Transverse colon (tissue), 4 donors: ENCODE measurements around the gene VPS4B. TPM values are rescaled to one million over a fixed set of nuclear protein-coding genes. Genes with fewer than 3 reads are reported as not detected.

Experiments used
- DNase-seq: peaks from one replicate; pipeline ENCODE4 v3.0.0-alpha.2; 2019
- H3K27ac ChIP-seq, 4 donors: fragments of 200-600 bp; sonication (generic); 2 replicates each; pipeline ENCODE4 v1.5.1; 2016 to 2018; ENCODE audit warnings: inconsistent platforms in 4 of 4
- H3K27me3 ChIP-seq: fragments of 200-600 bp; sonication (generic); 2 replicates; pipeline ENCODE4 v1.5.1; 2017; ENCODE audit warnings: inconsistent platforms
- H3K36me3 ChIP-seq, 4 donors: fragments of 200-600 bp; sonication (generic); 2 replicates each; pipeline ENCODE4 v1.5.1; 2017 to 2019; ENCODE audit warnings: inconsistent platforms in 4 of 4
- H3K4me1 ChIP-seq, 4 donors: fragments of 200-600 bp; sonication (generic); 2 replicates each; pipeline ENCODE4 v1.5.1; 2017 to 2020; ENCODE audit warnings: inconsistent platforms in 4 of 4
- H3K4me3 ChIP-seq, 4 donors: fragments of 200-600 bp; sonication (generic); 1 replicate in 1 of 4; 2 replicates in 3 of 4; pipeline versions ENCODE4 v1.5.1 to v1.6.1; 2017 to 2019; ENCODE audit warnings: inconsistent platforms in 4 of 4
- H3K9me3 ChIP-seq, 2 donors: fragments of 200-600 bp; sonication (generic); 2 replicates each; pipeline ENCODE4 v1.5.1; 2017 to 2019; ENCODE audit warnings: inconsistent platforms in 2 of 2
- CTCF ChIP-seq, 5 experiments: fragments of 200-600 bp in 3 of 5; fragments of 450-650 bp in 2 of 5; sonication (generic) in 3 of 5; IDR thresholded peaks; 1 replicate in 2 of 5; 2 replicates in 3 of 5; pipeline ENCODE4 v1.5.1; 2016 to 2017; ENCODE audit warnings: antibody characterized with exemption in 5 of 5, inconsistent platforms in 3 of 5, mild to moderate bottlenecking in 2 of 5, moderate library complexity in 1 of 5
- EP300 ChIP-seq: sonication (generic); formaldehyde crosslinking; IDR thresholded peaks from one replicate; pipeline ENCODE4 v1.6.1; 2017; ENCODE audit warnings: antibody characterized with exemption, low read depth
- POLR2A ChIP-seq: fragments of 450-650 bp; IDR thresholded peaks from one replicate; pipeline ENCODE4 v1.6.1; 2016; ENCODE audit warnings: antibody characterized with exemption, mild to moderate bottlenecking, moderate library complexity
- POLR2AphosphoS5 ChIP-seq, 3 donors: sonication (generic); formaldehyde crosslinking; IDR thresholded peaks; one replicate each; pipeline ENCODE4 v1.6.1; 2016; ENCODE audit warnings: antibody characterized with exemption in 3 of 3
- WGBS, 2 donors: methylation state at CpG; one replicate each; pipeline ENCODE4 v1.1.5; 2018; ENCODE audit warnings: low coverage in 1 of 2; 5-methylcytosine and 5-hydroxymethylcytosine counted together
- in situ Hi-C, 4 donors: fragments of 200-750 bp; cut with MboI; loops; one replicate each; pipeline versions ENCODE4 v1.15.0 to v1.15.1; 2017; ENCODE audit warnings: low sequenced_read_pairs in 3 of 4, low pct_ligation_motif_present in 1 of 4, low pct_unique_long_range_greater_than_20kb in 1 of 4
- intact Hi-C: fragments of 100-400 bp; cut with DNase I; formaldehyde crosslinking; loops from one replicate; pipeline ENCODE4 v1.15.1; 2023; ENCODE audit warnings: low total_unique reads
- total RNA-seq, 4 donors: library from RNA; depleted of rRNA; stranded (reverse); fragments of >200 nt; gene quantifications; one replicate each; pipeline ENCODE4 v1.1.0, GENCODE V29; 2016

VPS4B gene
- total RNA-seq, 4 donors from 2014 or later = 40.4 to 122 (median 63.3) TPM

- Histone ChIP-seq H3K27ac (no peak overlapping the region), H3K4me3 (no peak overlapping the region), H3K27me3 (no peaks in the 10 kb centered on the region), H3K4me1 (no peaks in the 10 kb centered on the region), H3K9me3 (no peaks in the 10 kb centered on the region), H3K36me3 (peaks cover 0 to 64% (median 28%) of the 10 kb centered on the region in 4 donors)
- in situ Hi-C loops = no loop called here
- DNase-seq = no peak
- WGBS, 2 donors = 87 to 95% methylated on average over 4 to 7 of the region's 7 CpGs
- TF ChIP-seq POLR2AphosphoS5 (IDR thresholded peaks at IDR 0.05) (no peak), EP300 (no peak), CTCF (IDR thresholded peaks at IDR 0.05) (no peak), POLR2A (no peak)
- intact Hi-C loops = no loop called here
Measured at GRCh38 chr18:63356272-63356896, 65.9 kb downstream of the VPS4B start.

- in situ Hi-C loops = no loop called here
- Histone ChIP-seq H3K4me3 (no peak overlapping the region), H3K27ac (no peak overlapping the region), H3K36me3 (peaks cover 0 to 72% (median 35%) of the 10 kb centered on the region in 4 donors), H3K27me3 (no peaks in the 10 kb centered on the region), H3K9me3 (no peaks in the 10 kb centered on the region), H3K4me1 (peaks cover 0 to 5% (median 2%) of the 10 kb centered on the region in 4 donors)
- 47 to 50% methylated on average over 2 of the region's 2 CpGs for WGBS, 2 donors
- TF ChIP-seq CTCF (IDR thresholded peaks at IDR 0.05) (no peak), POLR2A (no peak), POLR2AphosphoS5 (IDR thresholded peaks at IDR 0.05) (no peak), EP300 (no peak)
- intact Hi-C loops = no loop called here
- no peak for DNase-seq
Measured at GRCh38 chr18:63350230-63350629, 72.0 kb downstream of the VPS4B start.

GRCh38 chr18:63348508-63349136, 73.7 kb downstream of the VPS4B start:
- peaks cover 0 to 13% (median 5%) of the 10 kb centered on the region in 4 donors for H3K4me1 ChIP-seq
- H3K27me3 ChIP-seq = no peaks in the 10 kb centered on the region
- 63 to 92% methylated on average over 1 to 7 of the region's 7 CpGs for WGBS, 2 donors
- intact Hi-C loops = no loop called here
- peaks cover 0 to 63% (median 31%) of the 10 kb centered on the region in 4 donors for H3K36me3 ChIP-seq
- H3K27ac ChIP-seq = no peak overlapping the region
- in situ Hi-C loops = loop anchor here (10.0 to 25.0 kb wide), 3 partner anchors 86 to 636 kb away; partner anchors contain the start of gene PHLPP1 (in 1 of the 4)
- no peak overlapping the region for H3K4me3 ChIP-seq
- H3K9me3 ChIP-seq = no peaks in the 10 kb centered on the region
- no peak for DNase-seq
- TF ChIP-seq POLR2AphosphoS5 (IDR thresholded peaks at IDR 0.05) (no peak), POLR2A (no peak), CTCF (IDR thresholded peaks at IDR 0.05) (no peak), EP300 (no peak)

GRCh38 chr18:63346480-63347183, 75.6 kb downstream of the VPS4B start:
- intact Hi-C loops (no loop called here), in situ Hi-C loops (loop anchor here (10.0 to 25.0 kb wide), 3 partner anchors 88 to 634 kb away; partner anchors contain the start of gene PHLPP1 (in 1 of the 4))
- no peaks in the 10 kb centered on the region for H3K9me3 ChIP-seq
- no peak for TF ChIP-seq EP300
- no peak for TF ChIP-seq POLR2A
- no peak for TF ChIP-seq CTCF (IDR thresholded peaks at IDR 0.05)
- no peak for TF ChIP-seq POLR2AphosphoS5 (IDR thresholded peaks at IDR 0.05)
- H3K4me1 ChIP-seq = peaks cover 0 to 13% (median 5%) of the 10 kb centered on the region in 4 donors
- peak overlapping the region in 3 of 4 donors; percentile 22 to 51 (median 49) for H3K27ac ChIP-seq
- peaks cover 0 to 61% (median 28%) of the 10 kb centered on the region in 4 donors for H3K36me3 ChIP-seq
- DNase-seq = no peak
- no peaks in the 10 kb centered on the region for H3K27me3 ChIP-seq
- 86 to 100% methylated on average over 1 to 7 of the region's 7 CpGs for WGBS, 2 donors
- no peak overlapping the region for H3K4me3 ChIP-seq
